Measurements from ENCODE around the gene MYO10.

GRCh38 chr5:16975950-16976624 is 40.0 kb upstream of the MYO10 start:
- TF ChIP-seq CTCF (IDR thresholded peaks at IDR 0.05) (no peak), CDX4 (CRISPR knock-in tag; IDR thresholded peaks at IDR 0.05; ENCODE audit: borderline replicate concordance) (no peak), GABPB1 (CRISPR knock-in tag; IDR thresholded peaks at IDR 0.05) (no peak), ZBTB43 (CRISPR knock-in tag; IDR thresholded peaks at IDR 0.05) (no peak), FOXK1 (CRISPR knock-in tag; IDR thresholded peaks at IDR 0.05) (no peak), E2F1 (CRISPR knock-in tag; IDR thresholded peaks at IDR 0.05) (no peak), OVOL2 (CRISPR knock-in tag; IDR thresholded peaks at IDR 0.05; ENCODE audit: borderline replicate concordance) (no peak), CBFB (CRISPR knock-in tag; IDR thresholded peaks at IDR 0.05; ENCODE audit: low read depth) (no peak), ZBTB21 (CRISPR knock-in tag; IDR thresholded peaks at IDR 0.05; ENCODE audit: borderline replicate concordance) (no peak), CREB1 (CRISPR knock-in tag; IDR thresholded peaks at IDR 0.05) (no peak)
